Measurements from ENCODE around the gene DMRTB1.

The DMRTB1 gene

GRCh38 chr1:53435151-53435550, 24.0 kb upstream of the DMRTB1 start:
- no peak for DNase-seq (ENCODE audit: low spot score)

- no peak for DNase-seq (ENCODE audit: low spot score)
Observed at GRCh38 chr1:53438427-53439336, 20.5 kb upstream of the DMRTB1 start.

GRCh38 chr1:53439337-53440207, 19.6 kb upstream of the DMRTB1 start:
- DNase-seq (ENCODE audit: low spot score): no peak

- DNase-seq (ENCODE audit: low spot score): no peak
Observed at GRCh38 chr1:53440633-53441032, 18.6 kb upstream of the DMRTB1 start.

- DNase-seq (ENCODE audit: low spot score): no peak
Observed at GRCh38 chr1:53442299-53442698, 16.9 kb upstream of the DMRTB1 start.

- DNase-seq (ENCODE audit: low spot score): no peak
Observed at GRCh38 chr1:53446051-53446450, 13.1 kb upstream of the DMRTB1 start.

GRCh38 chr1:53447413-53447812, 11.8 kb upstream of the DMRTB1 start:
- DNase-seq (ENCODE audit: low spot score): no peak

- no peak for DNase-seq (ENCODE audit: low spot score)
Observed at GRCh38 chr1:53448241-53448841, 10.9 kb upstream of the DMRTB1 start.

- DNase-seq (ENCODE audit: low spot score): no peak
Observed at GRCh38 chr1:53449021-53449420, 10.2 kb upstream of the DMRTB1 start.

GRCh38 chr1:53449693-53450092, 9.5 kb upstream of the DMRTB1 start:
- DNase-seq (ENCODE audit: low spot score): no peak

GRCh38 chr1:53450225-53450624, 9.0 kb upstream of the DMRTB1 start:
- no peak for DNase-seq (ENCODE audit: low spot score)

GRCh38 chr1:53454019-53454418, 5.2 kb upstream of the DMRTB1 start:
- DNase-seq (ENCODE audit: low spot score): no peak

GRCh38 chr1:53455364-53455991, 3.7 kb upstream of the DMRTB1 start:
- DNase-seq (ENCODE audit: low spot score): no peak

- no peak for DNase-seq (ENCODE audit: low spot score)
Observed at GRCh38 chr1:53458634-53459033, 565 bp upstream of the DMRTB1 start.

- no peak for DNase-seq (ENCODE audit: low spot score)
Observed at GRCh38 chr1:53460211-53460634, 1.0 kb downstream of the DMRTB1 start.

GRCh38 chr1:53460666-53461322, 1.6 kb downstream of the DMRTB1 start:
- DNase-seq (ENCODE audit: low spot score): no peak

- no peak for DNase-seq (ENCODE audit: low spot score)
Observed at GRCh38 chr1:53461323-53462044, 2.3 kb downstream of the DMRTB1 start.

- no peak for DNase-seq (ENCODE audit: low spot score)
Observed at GRCh38 chr1:53462193-53462592, 3.0 kb downstream of the DMRTB1 start.

- DNase-seq (ENCODE audit: low spot score): no peak
Observed at GRCh38 chr1:53462769-53463501, 3.7 kb downstream of the DMRTB1 start.
